Esophagus squamous epithelium (tissue), 5 donors: ENCODE measurements around the gene MT1A. TPM values are rescaled to one million over a fixed set of nuclear protein-coding genes. Genes with fewer than 3 reads are reported as not detected.
A peak's percentile ranks its signal among the peaks of the same experiment; 100 is the strongest.
"Not testable (repeated sequence)": the region's sequence is repeated elsewhere in the genome, so short reads cannot be mapped to it uniquely, and the experiment has no call there.

Experiments used
- DNase-seq: peaks from one replicate; lab custom pipeline; 2025; lab: John Stamatoyannopoulos, UW
- H3K27ac ChIP-seq, 4 donors: fragments of 200-600 bp; sonication (generic); one replicate each; pipeline ENCODE4 v1.5.1; 2016 to 2019; ENCODE audit warnings: mild to moderate bottlenecking in 1 of 4
- H3K27me3 ChIP-seq, 4 donors: fragments of 200-600 bp; sonication (generic); 1 replicate in 3 of 4; 2 replicates in 1 of 4; pipeline versions ENCODE4 v1.5.1 to v1.6.0; 2017 to 2021; ENCODE audit warnings: antibody characterized with exemption in 1 of 4
- H3K36me3 ChIP-seq, 3 donors: fragments of 200-600 bp; sonication (generic); one replicate each; pipeline ENCODE4 v1.5.1; 2016 to 2019
- H3K4me1 ChIP-seq, 3 donors: fragments of 200-600 bp; sonication (generic); one replicate each; pipeline ENCODE4 v1.5.1; 2017 to 2019
- H3K4me3 ChIP-seq, 4 donors: fragments of 200-600 bp; sonication (generic); 1 replicate in 3 of 4; 2 replicates in 1 of 4; pipeline ENCODE4 v1.5.1; 2016 to 2019; ENCODE audit warnings: mild to moderate bottlenecking in 2 of 4, moderate library complexity in 1 of 4
- H3K9me3 ChIP-seq, 3 donors: fragments of 200-600 bp; sonication (generic); one replicate each; pipeline ENCODE4 v1.5.1; 2016 to 2019
- CTCF ChIP-seq, 6 experiments: fragments of 450-650 bp in 4 of 6; fragments of 200-600 bp in 2 of 6; sonication (generic) in 2 of 6; IDR thresholded peaks; one replicate each; pipeline ENCODE4 v1.5.1; 2016 to 2019; ENCODE audit warnings: antibody characterized with exemption in 6 of 6, mild to moderate bottlenecking in 4 of 6, moderate library complexity in 4 of 6
- POLR2A ChIP-seq, 4 donors: fragments of 450-650 bp; IDR thresholded peaks; one replicate each; pipeline ENCODE4 v1.6.1; 2017; ENCODE audit warnings: antibody characterized with exemption in 4 of 4, mild to moderate bottlenecking in 4 of 4, moderate library complexity in 3 of 4
- WGBS, 2 donors: methylation state at CpG; one replicate each; pipeline ENCODE4 v1.1.5; 2018; 5-methylcytosine and 5-hydroxymethylcytosine counted together
- intact Hi-C: fragments of 100-400 bp; cut with DNase I; formaldehyde crosslinking; loops from one replicate; pipeline ENCODE4 v1.15.0; 2022
- total RNA-seq, 4 donors: library from RNA; depleted of rRNA; stranded (reverse); fragments of >200 nt; gene quantifications; one replicate each; pipeline ENCODE4 v1.1.0, GENCODE V29; 2016
- donor health status: DM: yes; HTN: yes; CAD: no.

The MT1A gene
- total RNA-seq, 4 donors from 2014 or later, result 3.3 to 34.2 (median 5.3) TPM; not detected in 1

GRCh38 chr16:56669840-56670619 lies 31.6 kb downstream of the MT1A start:
- TF ChIP-seq CTCF (IDR thresholded peaks at IDR 0.05) (no peak), POLR2A (IDR thresholded peaks at IDR 0.05) (no peak)
- peaks cover 14 to 41% (median 25%) of the 10 kb centered on the region in 3 donors for H3K4me1 ChIP-seq
- H3K27ac ChIP-seq, result no peak overlapping the region
- H3K36me3 ChIP-seq, result no peaks in the 10 kb centered on the region
- intact Hi-C loops, result no loop called here
- peaks cover 0 to 90% (median 0%) of the 10 kb centered on the region in 4 donors for H3K27me3 ChIP-seq
- peak overlapping the region in 3 of 4 donors; percentile 3 to 46 (median 24) for H3K4me3 ChIP-seq
- 0 to 50% methylated on average over 1 to 8 of the region's 19 CpGs for WGBS, 2 donors
- no peak for DNase-seq
- no peaks in the 10 kb centered on the region for H3K9me3 ChIP-seq

GRCh38 chr16:56670620-56670934 lies 32.1 kb downstream of the MT1A start:
- no peak for TF ChIP-seq POLR2A (IDR thresholded peaks at IDR 0.05)
- no peak for TF ChIP-seq CTCF (IDR thresholded peaks at IDR 0.05)
- WGBS, 2 donors, result 93 to 100% methylated on average over 2 of the region's 2 CpGs
- Histone ChIP-seq H3K9me3 (no peaks in the 10 kb centered on the region), H3K4me1 (peaks cover 14 to 40% (median 26%) of the 10 kb centered on the region in 3 donors), H3K36me3 (no peaks in the 10 kb centered on the region), H3K27me3 (peaks cover 0 to 90% (median 0%) of the 10 kb centered on the region in 4 donors), H3K4me3 (no peak overlapping the region), H3K27ac (no peak overlapping the region)
- intact Hi-C loops, result no loop called here
- DNase-seq, result no peak

GRCh38 chr16:56671691-56672090 lies 33.2 kb downstream of the MT1A start:
- WGBS, 2 donors, result 54 to 59% methylated on average over 2 of the region's 2 CpGs
- H3K4me3 ChIP-seq, H3K27ac ChIP-seq, H3K36me3 ChIP-seq, intact Hi-C loops, H3K9me3 ChIP-seq, DNase-seq: not testable (repeated sequence)
- peaks cover 0 to 90% (median 0%) of the 10 kb centered on the region in 4 donors for H3K27me3 ChIP-seq
- peaks cover 14 to 51% (median 32%) of the 10 kb centered on the region in 3 donors for H3K4me1 ChIP-seq

- H3K4me3 ChIP-seq, DNase-seq, H3K36me3 ChIP-seq, H3K9me3 ChIP-seq, intact Hi-C loops, H3K27ac ChIP-seq: not testable (repeated sequence)
- Histone ChIP-seq H3K4me1 (peaks cover 14 to 46% (median 32%) of the 10 kb centered on the region in 3 donors), H3K27me3 (peaks cover 0 to 89% (median 0%) of the 10 kb centered on the region in 4 donors)
- 69 to 86% methylated on average over 3 of the region's 3 CpGs for WGBS, 2 donors
Observed at GRCh38 chr16:56672171-56672570, 33.7 kb downstream of the MT1A start.

- Histone ChIP-seq H3K9me3 (no peaks in the 10 kb centered on the region), H3K4me1 (peaks cover 13 to 40% (median 25%) of the 10 kb centered on the region in 3 donors), H3K36me3 (no peaks in the 10 kb centered on the region), H3K4me3 (no peak overlapping the region), H3K27me3 (peaks cover 0 to 81% (median 0%) of the 10 kb centered on the region in 4 donors), H3K27ac (no peak overlapping the region)
- intact Hi-C loops, result no loop called here
- TF ChIP-seq CTCF (IDR thresholded peaks at IDR 0.05), result no peak
- TF ChIP-seq POLR2A (IDR thresholded peaks at IDR 0.05), result no peak
- 82 to 83% methylated on average over 11 of the region's 11 CpGs for WGBS, 2 donors
- no peak for DNase-seq
Observed at GRCh38 chr16:56672761-56673536, 34.5 kb downstream of the MT1A start.

GRCh38 chr16:56673921-56674320 lies 35.5 kb downstream of the MT1A start:
- H3K4me1 ChIP-seq, result peaks cover 5 to 40% (median 19%) of the 10 kb centered on the region in 3 donors
- intact Hi-C loops, result no loop called here
- no peak overlapping the region for H3K4me3 ChIP-seq
- DNase-seq, result no peak
- H3K27ac ChIP-seq, result no peak overlapping the region
- H3K9me3 ChIP-seq, result no peaks in the 10 kb centered on the region
- no peaks in the 10 kb centered on the region for H3K36me3 ChIP-seq
- WGBS, 2 donors, result 27 to 51% methylated on average over 7 to 12 of the region's 12 CpGs
- TF ChIP-seq CTCF (IDR thresholded peaks at IDR 0.05) (peak; percentile 17 to 80 (median 70)), POLR2A (IDR thresholded peaks at IDR 0.05) (no peak)
- H3K27me3 ChIP-seq, result peaks cover 0 to 71% (median 0%) of the 10 kb centered on the region in 4 donors

GRCh38 chr16:56674570-56674969 lies 36.1 kb downstream of the MT1A start:
- WGBS, 2 donors, result 69 to 93% methylated on average over 6 of the region's 6 CpGs
- H3K9me3 ChIP-seq, H3K36me3 ChIP-seq, intact Hi-C loops, H3K4me3 ChIP-seq, DNase-seq, H3K27ac ChIP-seq: not testable (repeated sequence)
- peaks cover 0 to 65% (median 0%) of the 10 kb centered on the region in 4 donors for H3K27me3 ChIP-seq
- peaks cover 0 to 40% (median 12%) of the 10 kb centered on the region in 3 donors for H3K4me1 ChIP-seq
